ENCODE results near the gene NOC4L. TPM values are rescaled to one million over a fixed set of nuclear protein-coding genes. Genes with fewer than 3 reads are reported as not detected.

The NOC4L gene
- total and polyA plus RNA-seq, 2 experiments from 2014 or later, result 42.4 to 54.7 TPM

GRCh38 chr12:132099739-132100138, 44.5 kb upstream of the NOC4L start:
- Histone ChIP-seq H3K36me3 (ENCODE audit: insufficient read depth) (no peaks in the 10 kb centered on the region; the same call in 1 of the 2 replicates), H3F3A (replicated peaks; ENCODE audit: low read depth) (no peaks in the 10 kb centered on the region), H3K79me2 (replicated peaks; ENCODE audit: insufficient read depth) (peaks cover 31% of the 10 kb centered on the region; the same call in 1 of the 2 replicates), H2AFZ (no peak overlapping the region), H3K4me2 (no peak overlapping the region), H3K9me2 (ENCODE audit: insufficient read depth) (no peaks in the 10 kb centered on the region), H3K4me3 (no peak overlapping the region), H4K20me1 (replicated peaks; ENCODE audit: insufficient read depth) (peaks cover 12% of the 10 kb centered on the region; the same call in 1 of the 2 replicates), H3K4me1 (ENCODE audit: insufficient read depth) (no peaks in the 10 kb centered on the region), H3K27me3 (ENCODE audit: insufficient read depth) (no peaks in the 10 kb centered on the region), H3K27ac (ENCODE audit: low read depth) (no peak overlapping the region)
- peaks cover 8% of the 10 kb centered on the region; the same call in 2 of the 3 replicates for H3K4me1 Mint-ChIP-seq
- DNase-seq (ENCODE audit: low spot score) (no peak), ATAC-seq (no peak)
- H3K9me3 Mint-ChIP-seq, result peaks cover 18% of the 10 kb centered on the region
- peaks cover 13% of the 10 kb centered on the region for H3K27me3 Mint-ChIP-seq (ENCODE audit: insufficient read depth, low read depth, poor library complexity)
- TF ChIP-seq EZH2 (IDR thresholded peaks at IDR 0.05; ENCODE audit: low read depth, unreplicated experiment), result no peak
- no peak for TF ChIP-seq STAT1 (IDR thresholded peaks at IDR 0.05; ENCODE audit: unreplicated experiment)
- TF ChIP-seq CTCF (conservative IDR thresholded peaks at IDR 0.05; ENCODE audit: low read depth in 2 of 2), result no peak
- no peak for TF ChIP-seq ZNF462 (CRISPR knock-in tag; IDR thresholded peaks at IDR 0.05)
- no peak for TF ChIP-seq ZNF114 (CRISPR knock-in tag; IDR thresholded peaks at IDR 0.05)
- TF ChIP-seq REST (IDR thresholded peaks at IDR 0.05; ENCODE audit: unreplicated experiment), result no peak
- no peak for TF ChIP-seq CREB1 (CRISPR knock-in tag; IDR thresholded peaks at IDR 0.05; ENCODE audit: low read depth)
- no peak overlapping the region for H3K27ac Mint-ChIP-seq
- no peak overlapping the region for H3K4me3 Mint-ChIP-seq
- H3K36me3 Mint-ChIP-seq (ENCODE audit: low read depth), result peaks cover 40% of the 10 kb centered on the region

All from GM23338 (cell line).